Measurements from ENCODE around the gene SPATA16. TPM values are rescaled to one million over a fixed set of nuclear protein-coding genes. Genes with fewer than 3 reads are reported as not detected.

The SPATA16 gene
- total RNA-seq, 1 donor from 2014 or later, result not detected

DNA sequence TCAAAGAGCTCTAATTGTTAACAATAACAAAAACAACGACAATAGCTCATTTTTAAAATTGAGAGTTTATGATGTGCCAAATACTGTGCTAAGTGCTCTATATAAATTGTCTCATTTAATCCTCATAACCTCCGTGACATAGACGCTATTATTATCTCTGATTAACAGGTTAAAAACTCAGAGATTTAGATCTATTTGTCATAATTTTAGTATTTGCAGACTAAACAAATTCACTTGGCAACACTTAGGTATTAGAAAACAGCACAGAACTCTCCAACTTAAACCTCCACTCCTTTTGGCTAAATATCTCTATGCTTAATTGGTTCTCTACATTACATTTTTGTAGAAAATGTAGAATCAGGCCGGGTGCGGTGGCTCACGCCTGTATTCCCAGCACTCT, 136.4 kb downstream of the SPATA16 start:
- Mint-ChIP-seq H3K27ac (ENCODE audit: unreplicated experiment) (no peak overlapping the region), H3K4me3 (no peak overlapping the region), H3K27me3 (ENCODE audit: low read depth) (no peaks in the 10 kb centered on the region), H3K4me1 (no peaks in the 10 kb centered on the region), H3K9me3 (peaks cover 3% of the 10 kb centered on the region), H3K36me3 (ENCODE audit: low read depth) (no peaks in the 10 kb centered on the region)
- DNase-seq (ENCODE audit: low read depth, low spot score), result no peak
- TF ChIP-seq, protein P1, sequence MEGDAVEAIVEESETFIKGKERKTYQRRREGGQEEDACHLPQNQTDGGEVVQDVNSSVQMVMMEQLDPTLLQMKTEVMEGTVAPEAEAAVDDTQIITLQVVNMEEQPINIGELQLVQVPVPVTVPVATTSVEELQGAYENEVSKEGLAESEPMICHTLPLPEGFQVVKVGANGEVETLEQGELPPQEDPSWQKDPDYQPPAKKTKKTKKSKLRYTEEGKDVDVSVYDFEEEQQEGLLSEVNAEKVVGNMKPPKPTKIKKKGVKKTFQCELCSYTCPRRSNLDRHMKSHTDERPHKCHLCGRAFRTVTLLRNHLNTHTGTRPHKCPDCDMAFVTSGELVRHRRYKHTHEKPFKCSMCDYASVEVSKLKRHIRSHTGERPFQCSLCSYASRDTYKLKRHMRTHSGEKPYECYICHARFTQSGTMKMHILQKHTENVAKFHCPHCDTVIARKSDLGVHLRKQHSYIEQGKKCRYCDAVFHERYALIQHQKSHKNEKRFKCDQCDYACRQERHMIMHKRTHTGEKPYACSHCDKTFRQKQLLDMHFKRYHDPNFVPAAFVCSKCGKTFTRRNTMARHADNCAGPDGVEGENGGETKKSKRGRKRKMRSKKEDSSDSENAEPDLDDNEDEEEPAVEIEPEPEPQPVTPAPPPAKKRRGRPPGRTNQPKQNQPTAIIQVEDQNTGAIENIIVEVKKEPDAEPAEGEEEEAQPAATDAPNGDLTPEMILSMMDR (conservative IDR thresholded peaks at IDR 0.05), result no peak

DNA sequence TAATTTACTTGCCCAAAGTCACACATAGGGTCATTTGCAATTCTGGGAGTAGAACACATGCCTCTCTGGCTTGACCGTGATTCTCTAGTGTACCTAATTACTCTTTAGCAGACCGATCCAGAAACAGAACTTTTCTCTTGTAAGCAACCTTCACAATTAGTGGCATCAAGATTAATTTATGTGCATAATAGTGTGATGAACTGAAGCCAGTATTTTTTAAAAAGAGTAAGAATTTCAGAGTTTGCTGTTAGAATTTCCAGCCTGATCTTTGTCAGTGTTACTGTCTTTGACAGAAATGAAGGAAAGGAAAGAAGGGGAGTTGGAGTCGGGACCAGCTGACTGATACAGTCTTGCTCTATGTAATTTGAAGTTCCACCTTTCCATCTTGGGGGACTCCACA, 137.1 kb downstream of the SPATA16 start:
- H3K36me3 Mint-ChIP-seq (ENCODE audit: low read depth), result no peaks in the 10 kb centered on the region
- TF ChIP-seq, protein P1 (conservative IDR thresholded peaks at IDR 0.05), result no peak
- no peaks in the 10 kb centered on the region for H3K4me1 Mint-ChIP-seq
- H3K9me3 Mint-ChIP-seq, result peaks cover 3% of the 10 kb centered on the region
- no peak overlapping the region for H3K4me3 Mint-ChIP-seq
- no peaks in the 10 kb centered on the region for H3K27me3 Mint-ChIP-seq (ENCODE audit: low read depth)
- H3K27ac Mint-ChIP-seq (ENCODE audit: unreplicated experiment), result no peak overlapping the region
- DNase-seq (ENCODE audit: low read depth, low spot score), result no peak

DNA sequence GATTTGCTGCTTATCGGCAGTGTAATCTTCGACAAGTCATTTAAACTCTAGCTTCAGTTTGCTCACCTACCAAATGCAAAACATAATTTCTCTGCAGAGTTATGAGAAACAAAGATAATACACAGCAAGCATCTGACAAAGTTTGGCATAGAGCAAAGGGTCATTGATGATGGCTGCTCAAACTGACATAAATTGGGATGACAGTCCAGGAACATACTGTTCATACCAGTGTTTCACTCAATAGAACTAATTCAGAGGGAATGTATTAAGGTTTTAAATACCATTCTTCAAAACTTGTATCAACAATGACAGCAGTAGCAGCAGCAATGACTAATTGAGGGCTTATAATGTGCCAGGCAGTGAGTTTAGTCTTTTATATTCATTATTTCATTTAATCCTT, 137.6 kb downstream of the SPATA16 start:
- Mint-ChIP-seq H3K36me3 (ENCODE audit: low read depth) (no peaks in the 10 kb centered on the region), H3K9me3 (peaks cover 3% of the 10 kb centered on the region), H3K27ac (ENCODE audit: unreplicated experiment) (no peak overlapping the region), H3K27me3 (ENCODE audit: low read depth) (no peaks in the 10 kb centered on the region), H3K4me1 (no peaks in the 10 kb centered on the region), H3K4me3 (no peak overlapping the region)
- TF ChIP-seq, protein P1 (conservative IDR thresholded peaks at IDR 0.05), result no peak
- no peak for DNase-seq (ENCODE audit: low read depth, low spot score)

DNA sequence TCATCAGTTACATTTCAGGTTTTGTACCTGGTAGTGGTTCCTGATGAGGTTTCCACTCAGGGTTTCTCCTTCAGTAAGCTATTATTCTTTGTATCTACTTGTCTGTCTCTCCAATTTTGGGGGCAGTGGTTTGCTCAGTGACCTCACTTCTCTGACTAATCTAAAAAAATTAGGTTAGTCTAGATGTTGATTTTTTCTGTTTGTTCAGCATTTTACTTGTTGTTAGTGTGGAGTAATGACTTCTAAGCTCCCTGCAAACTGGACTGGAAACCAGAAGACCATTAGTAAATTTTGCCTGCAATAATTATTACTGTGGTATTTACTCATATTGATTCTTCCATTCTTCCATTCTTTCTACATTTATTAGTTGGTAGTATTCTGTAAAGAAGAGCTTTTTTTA, 139.4 kb downstream of the SPATA16 start:
- no peaks in the 10 kb centered on the region for H3K4me1 Mint-ChIP-seq
- DNase-seq (ENCODE audit: low read depth, low spot score), result no peak
- no peaks in the 10 kb centered on the region for H3K27me3 Mint-ChIP-seq (ENCODE audit: low read depth)
- H3K36me3 Mint-ChIP-seq (ENCODE audit: low read depth), result no peaks in the 10 kb centered on the region
- no peak overlapping the region for H3K27ac Mint-ChIP-seq (ENCODE audit: unreplicated experiment)
- TF ChIP-seq, protein P1 (conservative IDR thresholded peaks at IDR 0.05), result no peak
- peaks cover 3% of the 10 kb centered on the region for H3K9me3 Mint-ChIP-seq
- no peak overlapping the region for H3K4me3 Mint-ChIP-seq

DNA sequence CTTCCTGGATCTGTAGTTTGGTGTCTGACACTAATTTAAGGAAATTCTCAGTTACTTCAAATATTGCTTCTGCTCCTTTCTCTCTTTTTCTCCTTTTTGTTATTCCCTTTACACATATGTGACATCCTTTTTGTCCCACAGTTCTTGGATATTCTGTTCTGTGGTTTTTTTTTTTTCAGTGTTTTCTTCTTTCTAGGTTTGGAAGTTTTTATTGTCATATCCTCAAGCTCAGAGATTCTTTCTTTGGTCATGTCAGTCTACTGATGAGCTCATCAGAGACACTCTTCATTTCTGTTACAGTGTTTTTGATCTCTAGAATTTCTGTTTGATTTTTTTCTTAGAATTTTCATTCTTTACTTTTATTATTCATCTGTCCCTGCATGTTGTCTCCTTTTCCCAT, 140.5 kb downstream of the SPATA16 start:
- Mint-ChIP-seq H3K27me3 (ENCODE audit: low read depth) (no peaks in the 10 kb centered on the region), H3K4me1 (no peaks in the 10 kb centered on the region), H3K36me3 (ENCODE audit: low read depth) (no peaks in the 10 kb centered on the region), H3K27ac (ENCODE audit: unreplicated experiment) (no peak overlapping the region), H3K9me3 (peaks cover 3% of the 10 kb centered on the region), H3K4me3 (no peak overlapping the region)
- no peak for DNase-seq (ENCODE audit: low read depth, low spot score)
- TF ChIP-seq, protein P1 (conservative IDR thresholded peaks at IDR 0.05), result no peak

DNA sequence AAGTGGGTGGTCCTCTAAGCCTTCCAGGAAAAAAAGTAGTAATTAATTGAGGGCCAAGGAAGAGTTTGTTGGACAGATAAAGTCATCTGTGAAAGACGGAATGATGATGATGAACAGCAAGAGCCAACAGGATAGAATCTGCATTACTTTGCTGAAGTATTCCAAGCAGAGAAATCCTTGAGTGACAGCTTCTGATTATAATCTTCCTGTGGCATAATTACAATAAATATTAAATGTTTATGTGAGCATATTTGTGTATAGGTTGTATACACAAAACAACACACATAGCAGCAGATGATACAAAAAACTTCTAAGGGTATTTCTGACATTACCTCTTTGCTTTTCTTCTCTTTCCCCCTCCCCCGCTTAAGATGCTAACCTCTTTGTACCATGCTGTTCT, 147.6 kb downstream of the SPATA16 start:
- Mint-ChIP-seq H3K27ac (ENCODE audit: unreplicated experiment) (no peak overlapping the region), H3K4me3 (no peak overlapping the region), H3K36me3 (ENCODE audit: low read depth) (no peaks in the 10 kb centered on the region), H3K27me3 (ENCODE audit: low read depth) (no peaks in the 10 kb centered on the region), H3K4me1 (peaks cover 15% of the 10 kb centered on the region), H3K9me3 (peaks cover 2% of the 10 kb centered on the region)
- TF ChIP-seq, protein P1 (conservative IDR thresholded peaks at IDR 0.05), result no peak
- DNase-seq (ENCODE audit: low read depth, low spot score), result no peak
